GM12873 (cell line): ENCODE measurements around the gene IL22RA1.

Source experiments
- CTCF ChIP-seq: IDR thresholded peaks from 2 replicates; pipeline ENCODE4 v1.5.1; 2012; ENCODE audit warnings: low read depth, mild to moderate bottlenecking, moderate library complexity, low read length, control low read depth; ENCODE audit not compliant: insufficient read depth; ENCODE audit errors: missing control alignments

IL22RA1 gene

GRCh38 chr1:24069817-24070216 lies 73.1 kb downstream of the IL22RA1 start:
- TF ChIP-seq CTCF, result no peak
